K562 (cell line): ENCODE results near the gene CLDN2.

Experiments
- CTCF ChIP-seq, 3 experiments: IDR thresholded peaks in 2 of 3; conservative IDR thresholded peaks in 1 of 3; 2 replicates each; pipeline ENCODE4 v1.5.1; 2011 to 2012; ENCODE audit warnings: low read length in 3 of 3, mild to moderate bottlenecking in 3 of 3, control low read depth in 2 of 3, improper control_type of control experiment in 1 of 3, inconsistent platforms in 1 of 3, low read depth in 1 of 3, mixed read lengths in 1 of 3, moderate library complexity in 1 of 3; ENCODE audit not compliant: insufficient read depth in 2 of 3
- MAFF ChIP-seq: IDR thresholded peaks from 2 replicates; pipeline ENCODE4 v1.6.1; 2012; ENCODE audit warnings: low read length, improper control_type of control experiment
- NR2F6 ChIP-seq: fragments of 450-650 bp; formaldehyde crosslinking; IDR thresholded peaks from 2 replicates; pipeline ENCODE4 v1.4.0; 2020; ENCODE audit warnings: mild to moderate bottlenecking
- PCBP2 ChIP-seq: fragments of 200-400 bp; formaldehyde crosslinking; IDR thresholded peaks from 2 replicates; pipeline ENCODE4 v1.6.1; 2018; ENCODE audit warnings: low read length, low read depth, mild to moderate bottlenecking, moderate library complexity; ENCODE audit not compliant: poor library complexity, severe bottlenecking
- RAD51 ChIP-seq: fragments of 450-650 bp; IDR thresholded peaks from 2 replicates; pipeline ENCODE4 v1.7.1; 2016; ENCODE audit warnings: low read depth, mild to moderate bottlenecking, borderline replicate concordance
- THAP12 ChIP-seq: fragments of 250-450 bp; sonication (Bioruptor Pico); IDR thresholded peaks from 2 replicates; pipeline ENCODE4 v1.9.0; 2021; ENCODE audit warnings: mild to moderate bottlenecking, inconsistent platforms
- TF ChIP-seq, protein P1 (sequence below): fragments of 200-800 bp; sonication (Bioruptor generic); IDR thresholded peaks from 2 replicates; pipeline ENCODE4 v1.6.1; 2017; ENCODE audit warnings: missing genetic modification characterization, missing compliant biosample characterization
- TF ChIP-seq, protein P2 (sequence below): sonication (generic); formaldehyde crosslinking; IDR thresholded peaks from 2 replicates; pipeline ENCODE4 v1.8.1; 2022; ENCODE audit warnings: missing genetic modification reagents

DNA sequence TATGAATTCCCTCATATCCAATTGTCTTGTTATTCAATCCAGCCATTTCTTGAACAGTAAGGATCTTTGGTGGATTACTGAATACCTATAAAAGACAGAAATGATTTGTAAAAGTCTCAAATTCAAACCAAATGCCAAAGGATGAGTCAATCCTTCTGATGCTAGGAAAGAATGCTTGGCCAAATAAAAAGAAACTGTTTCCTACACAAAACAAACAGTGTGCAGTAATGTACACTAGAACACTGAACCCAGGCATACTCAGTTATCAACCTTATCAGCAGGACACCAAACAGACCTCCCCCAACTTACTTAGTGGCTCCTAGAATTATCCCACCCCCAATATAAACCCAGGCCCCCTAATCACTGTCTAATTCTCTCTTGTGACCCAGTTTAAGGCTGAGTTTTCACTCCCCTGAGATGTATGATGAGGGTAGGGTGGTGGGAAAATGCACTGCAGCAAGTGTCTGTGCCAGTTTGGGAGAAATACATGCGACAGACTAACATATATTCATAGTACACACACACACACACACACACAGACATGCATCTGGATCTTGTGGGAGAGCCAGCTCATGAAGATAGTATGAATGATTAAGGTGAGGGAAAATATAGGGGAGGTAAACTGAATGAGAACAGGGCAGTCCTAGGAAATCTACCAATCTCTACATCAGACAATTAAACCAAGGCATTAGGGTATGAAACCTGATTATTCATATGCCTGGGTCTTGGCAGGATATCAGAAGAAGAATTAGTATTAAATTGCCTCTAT lies 35.0 kb downstream of the CLDN2 start:
- TF ChIP-seq CTCF (IDR thresholded peaks at IDR 0.05 in 2 of 3, conservative IDR thresholded peaks at IDR 0.05 in 1 of 3; ENCODE audit: insufficient read depth in 2 of 3, low read depth in 1 of 3, low read length in 3 of 3) (no peak), RAD51 (no peak), MAFF (no peak), THAP12 (CRISPR knock-in tag) (no peak), NR2F6 (CRISPR knock-in tag) (no peak), PCBP2 (no peak)
- TF ChIP-seq, protein P1, sequence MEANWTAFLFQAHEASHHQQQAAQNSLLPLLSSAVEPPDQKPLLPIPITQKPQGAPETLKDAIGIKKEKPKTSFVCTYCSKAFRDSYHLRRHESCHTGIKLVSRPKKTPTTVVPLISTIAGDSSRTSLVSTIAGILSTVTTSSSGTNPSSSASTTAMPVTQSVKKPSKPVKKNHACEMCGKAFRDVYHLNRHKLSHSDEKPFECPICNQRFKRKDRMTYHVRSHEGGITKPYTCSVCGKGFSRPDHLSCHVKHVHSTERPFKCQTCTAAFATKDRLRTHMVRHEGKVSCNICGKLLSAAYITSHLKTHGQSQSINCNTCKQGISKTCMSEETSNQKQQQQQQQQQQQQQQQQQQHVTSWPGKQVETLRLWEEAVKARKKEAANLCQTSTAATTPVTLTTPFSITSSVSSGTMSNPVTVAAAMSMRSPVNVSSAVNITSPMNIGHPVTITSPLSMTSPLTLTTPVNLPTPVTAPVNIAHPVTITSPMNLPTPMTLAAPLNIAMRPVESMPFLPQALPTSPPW (CRISPR knock-in tag) = no peak
- TF ChIP-seq, protein P2, sequence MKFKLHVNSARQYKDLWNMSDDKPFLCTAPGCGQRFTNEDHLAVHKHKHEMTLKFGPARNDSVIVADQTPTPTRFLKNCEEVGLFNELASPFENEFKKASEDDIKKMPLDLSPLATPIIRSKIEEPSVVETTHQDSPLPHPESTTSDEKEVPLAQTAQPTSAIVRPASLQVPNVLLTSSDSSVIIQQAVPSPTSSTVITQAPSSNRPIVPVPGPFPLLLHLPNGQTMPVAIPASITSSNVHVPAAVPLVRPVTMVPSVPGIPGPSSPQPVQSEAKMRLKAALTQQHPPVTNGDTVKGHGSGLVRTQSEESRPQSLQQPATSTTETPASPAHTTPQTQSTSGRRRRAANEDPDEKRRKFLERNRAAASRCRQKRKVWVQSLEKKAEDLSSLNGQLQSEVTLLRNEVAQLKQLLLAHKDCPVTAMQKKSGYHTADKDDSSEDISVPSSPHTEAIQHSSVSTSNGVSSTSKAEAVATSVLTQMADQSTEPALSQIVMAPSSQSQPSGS (CRISPR knock-in tag) = no peak
